HepG2 (cell line): ENCODE data around the gene BCAM. TPM values are rescaled to one million over a fixed set of nuclear protein-coding genes. Genes with fewer than 3 reads are reported as not detected.
A peak's percentile ranks its signal among the peaks of the same experiment; 100 is the strongest.

Experiments
- ATAC-seq: fragments of 200-7000 bp; cut with Tn5 transposase; 3 replicates; pipeline ENCODE4 v1.9.1; 2020; ENCODE audit warnings: mild to moderate bottlenecking, moderate library complexity
- BruUV-seq: library from RNA; stranded (reverse); fragments of 400-500 nt; replicated peaks from 2 replicates; lab custom pipeline; 2021; lab: Mats Ljungman, UMichigan
- CTCF ChIA-PET: fragments of 300-600 bp; formaldehyde crosslinking; extraction: SDS; loops from one replicate; lab custom pipeline; 2021; ENCODE audit warnings: low total read pairs, inconsistent platforms, low intra/inter-chr PET ratio; lab: Yijun Ruan, JAX
- POLR2A ChIA-PET: fragments of 350-600 bp; sonication (Branson Sonifier 250); formaldehyde crosslinking; loops from one replicate; lab custom pipeline; 2020; ENCODE audit warnings: antibody characterized with exemption, inconsistent platforms; lab: Yijun Ruan, JAX
- DNase-seq: peaks from one replicate; pipeline ENCODE4 v3.0.0-alpha.2; 2015; ENCODE audit warnings: low spot score
- FAIRE-seq: peaks from 3 replicates; lab custom pipeline; 2011; peaks lifted over from hg19 to GRCh38; lab: Jason Lieb, UNC
- H2AFZ ChIP-seq: one replicate; pipeline ENCODE4 v1.6.1; 2011; ENCODE audit warnings: low read length, inconsistent platforms
- H3K27ac ChIP-seq: fragments of 300-600 bp; 3 replicates; pipeline ENCODE4 v1.8.0; 2011; ENCODE audit warnings: mixed run types, mild to moderate bottlenecking, mixed read lengths, low read length, inconsistent platforms; ENCODE audit not compliant: insufficient read depth; ENCODE audit errors: extremely low read length
- H3K27me3 ChIP-seq, 2 experiments: fragments of 200-600 bp in 1 of 2; 2 replicates in 1 of 2; 3 replicates in 1 of 2; pipeline versions ENCODE4 v1.6.0 to v1.8.0; 2011; ENCODE audit warnings: low read length in 2 of 2, mild to moderate bottlenecking in 2 of 2, moderate library complexity in 2 of 2, inconsistent platforms in 1 of 2; ENCODE audit not compliant: insufficient read depth in 2 of 2, control insufficient read depth in 1 of 2
- H3K36me3 ChIP-seq, 2 experiments: fragments of 200-600 bp in 1 of 2; replicated peaks in 1 of 2; 2 replicates in 1 of 2; 3 replicates in 1 of 2; pipeline versions ENCODE4 v1.5.1 to v1.8.0; 2011; ENCODE audit warnings: low read length in 2 of 2, inconsistent platforms in 1 of 2; ENCODE audit not compliant: insufficient read depth in 2 of 2, control insufficient read depth in 1 of 2
- H3K4me1 ChIP-seq: 2 replicates; pipeline ENCODE4 v1.5.1; 2012; ENCODE audit warnings: low read length, inconsistent platforms; ENCODE audit not compliant: insufficient read depth
- H3K4me2 ChIP-seq: 2 replicates; pipeline ENCODE4 v1.6.0; 2011; ENCODE audit warnings: low read depth, low read length, inconsistent platforms
- H3K4me3 ChIP-seq, 3 experiments: fragments of 200-600 bp in 1 of 3; sonication (generic), shearing (Covaris generic) in 1 of 3; replicated peaks in 1 of 3; 2 replicates each; pipeline ENCODE4 v1.5.1; 2011 to 2016; ENCODE audit warnings: low read length in 3 of 3, inconsistent platforms in 2 of 3, low read depth in 2 of 3, mild to moderate bottlenecking in 2 of 3, control low read depth in 1 of 3, mixed read lengths in 1 of 3; ENCODE audit not compliant: insufficient read depth in 1 of 3
- H3K79me2 ChIP-seq: one replicate; pipeline ENCODE4 v1.6.1; 2011; ENCODE audit warnings: low read length, inconsistent platforms; ENCODE audit not compliant: insufficient read depth
- H3K9ac ChIP-seq: 2 replicates; pipeline ENCODE4 v1.6.0; 2011; ENCODE audit warnings: mild to moderate bottlenecking, low read depth, low read length, inconsistent platforms; ENCODE audit not compliant: insufficient read depth
- H3K9me3 ChIP-seq: 2 replicates; pipeline ENCODE4 v1.5.1; 2012; ENCODE audit warnings: mild to moderate bottlenecking, low read length
- H4K20me1 ChIP-seq: 2 replicates; pipeline ENCODE4 v1.6.0; 2011; ENCODE audit warnings: inconsistent platforms, mild to moderate bottlenecking, low read length, moderate library complexity; ENCODE audit not compliant: insufficient read depth
- DDIT3 ChIP-seq: sonication (generic); formaldehyde crosslinking; IDR thresholded peaks from 2 replicates; pipeline ENCODE4 v1.4.0; 2020; ENCODE audit warnings: mild to moderate bottlenecking, missing genetic modification reagents
- DR1 ChIP-seq: sonication (generic); formaldehyde crosslinking; IDR thresholded peaks from 2 replicates; pipeline ENCODE4 v1.8.0; 2021; ENCODE audit warnings: mild to moderate bottlenecking, missing genetic modification reagents, inconsistent platforms
- ERF ChIP-seq: IDR thresholded peaks from 2 replicates; pipeline ENCODE4 v1.6.1; 2018; ENCODE audit warnings: missing biosample characterization, missing genetic modification reagents
- FOSL2 ChIP-seq: sonication (generic); formaldehyde crosslinking; IDR thresholded peaks from 2 replicates; pipeline ENCODE4 v1.4.0; 2020; ENCODE audit warnings: missing genetic modification reagents
- FOXA3 ChIP-seq: IDR thresholded peaks from 2 replicates; pipeline ENCODE4 v1.6.1; 2016; ENCODE audit warnings: missing genetic modification reagents, missing compliant biosample characterization
- KDM2A ChIP-seq: sonication (generic); formaldehyde crosslinking; IDR thresholded peaks from 2 replicates; pipeline ENCODE4 v1.4.0; 2020; ENCODE audit warnings: low read depth, missing genetic modification reagents, borderline replicate concordance
- KLF6 ChIP-seq: IDR thresholded peaks from 2 replicates; pipeline ENCODE4 v1.8.0; 2016; ENCODE audit warnings: missing biosample characterization, missing genetic modification reagents
- MAFK ChIP-seq, 2 experiments: IDR thresholded peaks in 1 of 2; conservative IDR thresholded peaks in 1 of 2; 2 replicates each; pipeline ENCODE4 v1.6.1; 2011; ENCODE audit warnings: improper control_type of control experiment in 2 of 2, low read length in 2 of 2
- MIXL1 ChIP-seq: IDR thresholded peaks from 2 replicates; pipeline ENCODE4 v1.6.1; 2016
- TRIM24 ChIP-seq: sonication (generic); formaldehyde crosslinking; IDR thresholded peaks from 2 replicates; pipeline ENCODE4 v1.8.0; 2022; ENCODE audit warnings: mild to moderate bottlenecking, missing genetic modification reagents
- ZBTB25 ChIP-seq: IDR thresholded peaks from 2 replicates; pipeline ENCODE4 v1.6.1; 2018; ENCODE audit warnings: missing genetic modification reagents
- ZC3H13 ChIP-seq: sonication (generic); formaldehyde crosslinking; IDR thresholded peaks from 2 replicates; pipeline ENCODE4 v1.8.1; 2023; ENCODE audit warnings: mild to moderate bottlenecking, missing genetic modification reagents, moderate library complexity
- ZNF251 ChIP-seq: sonication (generic); formaldehyde crosslinking; IDR thresholded peaks from 2 replicates; pipeline ENCODE4 v1.9.0; 2021; ENCODE audit warnings: mild to moderate bottlenecking, missing genetic modification reagents
- ZNF598 ChIP-seq: sonication (generic); formaldehyde crosslinking; IDR thresholded peaks from 2 replicates; pipeline ENCODE4 v1.5.1; 2020; ENCODE audit warnings: mild to moderate bottlenecking, missing genetic modification reagents, borderline replicate concordance
- ZNF703 ChIP-seq: sonication (generic); formaldehyde crosslinking; IDR thresholded peaks from 2 replicates; pipeline ENCODE4 v1.5.1; 2020; ENCODE audit warnings: missing genetic modification reagents, mild to moderate bottlenecking, moderate library complexity, borderline replicate concordance
- ZSCAN25 ChIP-seq: sonication (generic); formaldehyde crosslinking; IDR thresholded peaks from 2 replicates; pipeline ENCODE4 v1.8.0; 2022; ENCODE audit warnings: mild to moderate bottlenecking, missing genetic modification reagents
- WGBS: methylation state at CpG from one replicate; pipeline ENCODE4 v1.1.6; 2017; ENCODE audit warnings: low lambda C conversion rate; 5-methylcytosine and 5-hydroxymethylcytosine counted together
- in situ Hi-C: cut with HindIII; loops from 2 replicates; pipeline ENCODE4 v1.10.0; 2017; ENCODE audit warnings: low pct_unique_long_range_greater_than_20kb; ENCODE audit not compliant: extremely low pct_ligation_motif_present
- intact Hi-C: fragments of 100-400 bp; cut with micrococcal nuclease; formaldehyde crosslinking; loops from one replicate; pipeline ENCODE4 v1.10.0; 2022; ENCODE audit not compliant: unreplicated experiment
- polyA plus RNA-seq, 8 experiments: library from polyadenylated mRNA; depleted of rRNA in 3 of 8; stranded (reverse) in 7 of 8; unstranded in 1 of 8; fragments of >200 nt; fragmentation: Illumina TruSeq in 4 of 8; extraction: Trizol in 4 of 8; gene quantifications; 2 replicates each; pipeline versions ENCODE4 v1.2.1 to v1.2.3, GENCODE V29; 2011 to 2016; ENCODE audit warnings: low read depth in 4 of 8, missing spikeins in 1 of 8, mixed read lengths in 1 of 8; ENCODE audit not compliant: insufficient read depth in 1 of 8
- total RNA-seq, 5 experiments: library from RNA; depleted of rRNA; stranded (reverse); fragments of >200 nt; fragmentation: Illumina TruSeq; extraction: Trizol; gene quantifications; 2 replicates each; pipeline ENCODE4 v1.2.3, GENCODE V29; 2016; ENCODE audit warnings: low read depth in 1 of 5
- TF ChIP-seq, protein P1 (sequence below): IDR thresholded peaks from 2 replicates; pipeline ENCODE4 v1.6.1; 2016; ENCODE audit warnings: mild to moderate bottlenecking
- TF ChIP-seq, protein P2 (sequence below): sonication (generic); formaldehyde crosslinking; IDR thresholded peaks from 2 replicates; pipeline ENCODE4 v1.4.0; 2020; ENCODE audit warnings: missing genetic modification reagents, borderline replicate concordance

BCAM gene
- total and polyA plus RNA-seq, 2 of the 13 experiments (the other 11 are each of a cell fraction or from before 2014, with no cell fraction given), result 51.2 to 62.7 TPM

GRCh38 chr19:44762038-44762437 lies 46.9 kb upstream of the BCAM start (continued):
- TF ChIP-seq, protein P1, sequence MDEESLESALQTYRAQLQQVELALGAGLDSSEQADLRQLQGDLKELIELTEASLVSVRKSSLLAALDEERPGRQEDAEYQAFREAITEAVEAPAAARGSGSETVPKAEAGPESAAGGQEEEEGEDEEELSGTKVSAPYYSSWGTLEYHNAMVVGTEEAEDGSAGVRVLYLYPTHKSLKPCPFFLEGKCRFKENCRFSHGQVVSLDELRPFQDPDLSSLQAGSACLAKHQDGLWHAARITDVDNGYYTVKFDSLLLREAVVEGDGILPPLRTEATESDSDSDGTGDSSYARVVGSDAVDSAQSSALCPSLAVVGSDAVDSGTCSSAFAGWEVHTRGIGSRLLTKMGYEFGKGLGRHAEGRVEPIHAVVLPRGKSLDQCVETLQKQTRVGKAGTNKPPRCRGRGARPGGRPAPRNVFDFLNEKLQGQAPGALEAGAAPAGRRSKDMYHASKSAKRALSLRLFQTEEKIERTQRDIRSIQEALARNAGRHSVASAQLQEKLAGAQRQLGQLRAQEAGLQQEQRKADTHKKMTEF, result no peak
- TF ChIP-seq DR1 (CRISPR knock-in tag), result no peak
- no peak for TF ChIP-seq KLF6 (CRISPR knock-in tag)
- no peak for TF ChIP-seq ZNF251 (CRISPR knock-in tag)

DNA sequence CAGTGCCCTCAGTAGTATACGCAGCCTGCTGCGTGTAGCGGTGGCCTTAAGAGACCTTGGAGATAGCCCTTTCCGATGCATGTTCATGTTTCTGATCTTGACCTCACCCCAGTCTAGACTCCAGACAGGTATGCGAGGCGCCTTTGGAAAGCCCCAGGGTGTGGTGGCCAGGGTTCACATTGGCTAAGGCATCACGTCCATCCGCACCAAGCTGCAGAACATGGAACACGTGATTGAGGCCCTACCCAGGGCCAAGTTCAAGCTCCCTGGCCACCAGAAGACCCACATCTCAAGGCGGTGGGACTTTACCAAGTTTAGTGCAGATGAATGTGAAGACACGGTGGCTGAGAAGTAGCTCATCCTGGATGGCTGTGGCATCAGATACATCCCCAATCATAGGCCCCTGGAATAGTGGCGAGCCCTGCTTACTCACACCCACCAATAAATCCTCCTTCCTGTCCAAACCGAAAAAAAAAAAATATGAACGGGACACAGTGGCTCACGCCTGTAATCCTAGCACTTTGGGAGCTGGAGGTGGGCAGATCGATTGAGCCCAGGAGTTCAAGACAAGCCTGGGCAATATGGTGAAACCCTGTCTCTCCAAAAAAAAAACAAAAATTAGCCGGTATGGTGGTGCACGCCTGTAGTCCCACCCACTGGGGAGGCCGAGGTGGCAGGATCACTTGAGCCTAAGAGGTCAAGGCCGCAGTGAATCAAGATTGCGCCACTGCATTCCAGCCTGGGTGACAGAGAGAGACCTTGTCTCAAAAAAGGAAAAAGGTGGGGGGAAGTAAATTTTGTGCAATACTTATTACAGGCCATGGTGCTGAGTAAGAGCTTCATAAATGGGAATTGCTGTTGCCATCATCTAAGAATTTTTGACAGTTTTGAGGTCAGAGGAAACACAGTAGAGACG lies 43.6 kb upstream of the BCAM start:
- FAIRE-seq (peak; percentile 76), DNase-seq (peak; percentile 91), ATAC-seq (peak; percentile 61)
- peaks cover 62% of the 10 kb centered on the region for H3K4me1 ChIP-seq
- no peaks in the 10 kb centered on the region for H3K36me3 ChIP-seq
- H2AFZ ChIP-seq, result no peak overlapping the region
- H3K27me3 ChIP-seq, result no peaks in the 10 kb centered on the region
- in situ Hi-C loops (loop anchor here (5.0 kb wide), 1 partner anchor 78 kb away; no protein-coding TSS in a partner anchor), intact Hi-C loops (no loop called here)
- H3K4me2 ChIP-seq, result peak overlapping the region; percentile 39
- 0 out of 6 replicates have a peak overlapping the region, but pooled peaks of 1 of the 3 experiments have one; percentile 3 for H3K4me3 ChIP-seq
- no peaks in the 10 kb centered on the region for H3K9me3 ChIP-seq
- H3K9ac ChIP-seq, result no peak overlapping the region
- BruUV-seq, result no TSS peak
- no peaks in the 10 kb centered on the region for H3K79me2 ChIP-seq
- peak overlapping the region; percentile 51 for H3K27ac ChIP-seq
- no peaks in the 10 kb centered on the region for H4K20me1 ChIP-seq
- POLR2A ChIA-PET, result interaction anchor here (0.8 to 2.6 kb wide), 15 partner anchors 9 to 76 kb away, joined by 3 to 42 read pairs (median 4); partner anchors contain the start of gene BCAM
- CTCF ChIA-PET, result no interaction called here
- WGBS, result 7% methylated on average over 15 of the region's 22 CpGs
- TF ChIP-seq ZNF598 (CRISPR knock-in tag) (peak; percentile 60; the same call in 1 of the 2 replicates), ZC3H13 (CRISPR knock-in tag) (0 out of 2 replicates have a peak, but pooled peaks have one; percentile 38), ERF (CRISPR knock-in tag) (0 out of 2 replicates have a peak, but pooled peaks have one; percentile 38), FOXA3 (CRISPR knock-in tag) (peak; percentile 72), MIXL1 (CRISPR knock-in tag) (peak; percentile 57; the same call in 1 of the 2 replicates), FOSL2 (peak; percentile 84), ZNF703 (CRISPR knock-in tag) (0 out of 2 replicates have a peak, but pooled peaks have one; percentile 61), DDIT3 (CRISPR knock-in tag) (no peak), TRIM24 (CRISPR knock-in tag) (peak; percentile 90), KDM2A (CRISPR knock-in tag) (peak; percentile 38; the same call in 1 of the 2 replicates), MAFK (conservative IDR thresholded peaks at IDR 0.05 in 1 of 2, IDR thresholded peaks at IDR 0.05 in 1 of 2; ENCODE audit: low read length in 2 of 2) (peak in 1 of 2 experiments; percentile 35; a peak in 2 of 4 replicates), ZBTB25 (CRISPR knock-in tag) (peak; percentile 63; the same call in 1 of the 2 replicates), ZSCAN25 (CRISPR knock-in tag) (peak; percentile 32; the same call in 1 of the 2 replicates)
- TF ChIP-seq, protein P2, sequence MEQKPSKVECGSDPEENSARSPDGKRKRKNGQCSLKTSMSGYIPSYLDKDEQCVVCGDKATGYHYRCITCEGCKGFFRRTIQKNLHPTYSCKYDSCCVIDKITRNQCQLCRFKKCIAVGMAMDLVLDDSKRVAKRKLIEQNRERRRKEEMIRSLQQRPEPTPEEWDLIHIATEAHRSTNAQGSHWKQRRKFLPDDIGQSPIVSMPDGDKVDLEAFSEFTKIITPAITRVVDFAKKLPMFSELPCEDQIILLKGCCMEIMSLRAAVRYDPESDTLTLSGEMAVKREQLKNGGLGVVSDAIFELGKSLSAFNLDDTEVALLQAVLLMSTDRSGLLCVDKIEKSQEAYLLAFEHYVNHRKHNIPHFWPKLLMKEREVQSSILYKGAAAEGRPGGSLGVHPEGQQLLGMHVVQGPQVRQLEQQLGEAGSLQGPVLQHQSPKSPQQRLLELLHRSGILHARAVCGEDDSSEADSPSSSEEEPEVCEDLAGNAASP, result peak; percentile 92
